ENCODE measurements around the gene COL20A1. TPM values are rescaled to one million over a fixed set of nuclear protein-coding genes. Genes with fewer than 3 reads are reported as not detected.
"Not testable (repeated sequence)": the region's sequence is repeated elsewhere in the genome, so short reads cannot be mapped to it uniquely, and the experiment has no call there.

COL20A1 gene
- total RNA-seq, 5 donors from 2014 or later (not counting 1 experiment from before 2014, with no cell fraction given) = 0.16 to 0.35 (median 0.23) TPM; not detected in 2

DNA sequence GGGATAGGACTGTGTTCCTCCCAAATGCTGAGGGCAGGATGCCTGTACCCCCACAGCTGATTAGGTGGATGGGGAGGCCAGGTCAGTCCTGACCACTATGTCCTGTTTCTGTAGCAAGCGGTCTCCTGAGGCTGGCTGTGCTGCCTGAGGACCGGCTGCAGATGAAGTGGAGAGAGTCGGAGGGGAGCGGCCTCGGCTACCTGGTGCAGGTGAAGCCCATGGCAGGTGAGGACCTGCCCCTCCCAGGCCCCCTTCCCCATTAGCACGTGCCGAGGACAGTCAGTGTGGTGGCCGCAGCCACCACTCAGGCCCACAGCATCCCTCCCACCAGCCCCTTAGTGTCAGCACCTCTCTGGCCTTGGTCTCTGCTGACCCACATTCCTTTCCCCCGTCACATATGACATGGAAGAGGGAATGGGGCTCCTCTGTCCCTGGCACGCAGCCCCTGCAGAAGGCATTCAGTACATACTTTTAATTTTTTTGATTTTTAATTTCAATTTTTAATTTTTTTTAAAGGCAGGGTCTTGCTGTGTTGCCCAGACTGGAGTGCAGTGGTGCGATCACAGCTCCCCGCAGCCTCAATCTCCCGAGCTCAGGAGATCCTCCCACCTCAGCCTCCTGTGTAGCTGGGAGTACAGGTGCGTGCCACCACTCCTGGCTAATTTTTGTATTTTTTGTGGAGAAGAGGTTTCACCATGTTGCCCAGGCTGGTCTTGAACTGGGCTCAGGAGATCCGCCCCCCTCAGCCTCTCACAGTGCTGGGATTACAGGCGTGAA is 5.0 kb downstream of the COL20A1 start:
- no peak for ATAC-seq (replicated peaks in 1 of 4)
- no peak overlapping the region for H3K27ac ChIP-seq (ENCODE audit: low read length)
- peaks cover 0 to 14% of the 10 kb centered on the region in 2 experiments for H3K4me1 ChIP-seq (ENCODE audit: control insufficient read depth in 1 of 2, extremely low read depth in 1 of 2, insufficient read depth in 2 of 2, low read length in 2 of 2)
- WGBS (ENCODE audit: insufficient coverage) = 93% methylated on average over 4 of the region's 16 CpGs
- H3K36me3 ChIP-seq (ENCODE audit: control insufficient read depth in 2 of 2, extremely low read depth in 1 of 2, insufficient read depth in 1 of 2, low read length in 1 of 2) = no peaks in the 10 kb centered on the region
- no peak overlapping the region for H3K4me3 ChIP-seq (ENCODE audit: control insufficient read depth in 1 of 2, extremely low read depth in 1 of 2, low read length in 1 of 2)
- Mint-ChIP-seq H3K27ac (no peak overlapping the region), H3K4me1 (peaks cover 8 to 12% (median 9%) of the 10 kb centered on the region in 3 donors), H3K4me3 (no peak overlapping the region), H3K27me3 (peaks cover 21 to 29% of the 10 kb centered on the region in 2 donors), H3K36me3 (no peaks in the 10 kb centered on the region), H3K9me3 (peaks cover 4 to 11% (median 7%) of the 10 kb centered on the region in 3 donors)
- H3K9me3 ChIP-seq = no peaks in the 10 kb centered on the region
- peaks cover 0 to 64% of the 10 kb centered on the region in 2 experiments for H3K27me3 ChIP-seq (replicated peaks in 1 of 2; ENCODE audit: control insufficient read depth in 2 of 2, extremely low read depth in 1 of 2, insufficient read depth in 2 of 2, low read length in 1 of 2)
- ChIA-PET POLR2A (no interaction called here), CTCF (no interaction called here)
- no peak for DNase-seq

GRCh38 chr20:63298731-63299312 is 5.8 kb downstream of the COL20A1 start:
- Histone ChIP-seq H3K36me3 (ENCODE audit: control insufficient read depth in 2 of 2, extremely low read depth in 1 of 2, insufficient read depth in 1 of 2, low read length in 1 of 2) (no peaks in the 10 kb centered on the region), H3K4me1 (ENCODE audit: control insufficient read depth in 1 of 2, extremely low read depth in 1 of 2, insufficient read depth in 2 of 2, low read length in 2 of 2) (peaks cover 0 to 14% of the 10 kb centered on the region in 2 experiments), H3K27me3 (replicated peaks in 1 of 2; ENCODE audit: control insufficient read depth in 2 of 2, extremely low read depth in 1 of 2, insufficient read depth in 2 of 2, low read length in 1 of 2) (peaks cover 0 to 56% of the 10 kb centered on the region in 2 experiments), H3K4me3 (ENCODE audit: control insufficient read depth in 1 of 2, extremely low read depth in 1 of 2, low read length in 1 of 2) (no peak overlapping the region), H3K9me3 (no peaks in the 10 kb centered on the region), H3K27ac (ENCODE audit: low read length) (no peak overlapping the region)
- ChIA-PET CTCF (no interaction called here), POLR2A (no interaction called here)
- no peak overlapping the region for H3K27ac Mint-ChIP-seq
- H3K27me3 Mint-ChIP-seq = peaks cover 21 to 31% of the 10 kb centered on the region in 2 donors
- whole genome bisulfite sequencing (ENCODE audit: insufficient coverage) = 89% methylated on average over 8 of the region's 17 CpGs
- no peaks in the 10 kb centered on the region for H3K36me3 Mint-ChIP-seq
- H3K4me3 Mint-ChIP-seq = no peak overlapping the region
- DNase-seq (no peak), ATAC-seq (replicated peaks in 1 of 4) (no peak)
- H3K4me1 Mint-ChIP-seq = peaks cover 8 to 12% (median 9%) of the 10 kb centered on the region in 3 donors
- peaks cover 4 to 11% (median 7%) of the 10 kb centered on the region in 3 donors for H3K9me3 Mint-ChIP-seq

DNA sequence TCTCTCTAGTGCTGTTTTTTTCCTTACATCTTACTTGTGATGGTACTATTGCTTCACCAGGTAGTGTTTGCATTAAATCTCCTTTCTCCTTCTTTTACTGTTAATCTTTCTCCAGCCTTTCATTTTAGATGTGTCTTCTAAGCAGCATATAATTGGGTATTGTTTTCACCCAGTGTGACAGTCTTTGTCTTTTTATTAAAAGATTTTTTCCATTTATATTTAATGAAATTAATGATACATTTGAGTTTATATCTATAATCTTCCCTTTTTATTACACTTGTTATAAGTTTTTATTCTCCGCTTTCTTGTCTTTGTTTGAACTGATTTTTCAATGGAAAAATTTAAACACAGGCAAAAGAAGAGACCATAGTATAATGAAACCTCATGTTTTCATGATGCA is 8.7 kb downstream of the COL20A1 start:
- peaks cover 21 to 31% of the 10 kb centered on the region in 2 donors for H3K27me3 Mint-ChIP-seq
- peaks cover 4 to 11% (median 7%) of the 10 kb centered on the region in 3 donors for H3K9me3 Mint-ChIP-seq
- H3K4me3 ChIP-seq (ENCODE audit: control insufficient read depth in 1 of 2, extremely low read depth in 1 of 2, low read length in 1 of 2) = no peak overlapping the region
- ATAC-seq (replicated peaks in 1 of 4) (no peak), DNase-seq (no peak)
- POLR2A ChIA-PET = no interaction called here
- no peaks in the 10 kb centered on the region for H3K36me3 Mint-ChIP-seq
- WGBS (ENCODE audit: insufficient coverage) = no CpG with 5 or more reads among the region's 1 CpG
- CTCF ChIA-PET = no interaction called here
- H3K4me3 Mint-ChIP-seq = no peak overlapping the region
- H3K27me3 ChIP-seq (replicated peaks in 1 of 2; ENCODE audit: control insufficient read depth in 2 of 2, extremely low read depth in 1 of 2, insufficient read depth in 2 of 2, low read length in 1 of 2) = peaks cover 0 to 52% of the 10 kb centered on the region in 2 experiments
- H3K27ac Mint-ChIP-seq = no peak overlapping the region
- H3K27ac ChIP-seq (ENCODE audit: low read length) = no peak overlapping the region
- no peaks in the 10 kb centered on the region for H3K9me3 ChIP-seq
- H3K4me1 Mint-ChIP-seq = no peaks in the 10 kb centered on the region
- H3K36me3 ChIP-seq (ENCODE audit: control insufficient read depth in 2 of 2, extremely low read depth in 1 of 2, insufficient read depth in 1 of 2, low read length in 1 of 2) = no peaks in the 10 kb centered on the region
- H3K4me1 ChIP-seq (ENCODE audit: control insufficient read depth in 1 of 2, extremely low read depth in 1 of 2, insufficient read depth in 2 of 2, low read length in 2 of 2) = no peaks in the 10 kb centered on the region

DNA sequence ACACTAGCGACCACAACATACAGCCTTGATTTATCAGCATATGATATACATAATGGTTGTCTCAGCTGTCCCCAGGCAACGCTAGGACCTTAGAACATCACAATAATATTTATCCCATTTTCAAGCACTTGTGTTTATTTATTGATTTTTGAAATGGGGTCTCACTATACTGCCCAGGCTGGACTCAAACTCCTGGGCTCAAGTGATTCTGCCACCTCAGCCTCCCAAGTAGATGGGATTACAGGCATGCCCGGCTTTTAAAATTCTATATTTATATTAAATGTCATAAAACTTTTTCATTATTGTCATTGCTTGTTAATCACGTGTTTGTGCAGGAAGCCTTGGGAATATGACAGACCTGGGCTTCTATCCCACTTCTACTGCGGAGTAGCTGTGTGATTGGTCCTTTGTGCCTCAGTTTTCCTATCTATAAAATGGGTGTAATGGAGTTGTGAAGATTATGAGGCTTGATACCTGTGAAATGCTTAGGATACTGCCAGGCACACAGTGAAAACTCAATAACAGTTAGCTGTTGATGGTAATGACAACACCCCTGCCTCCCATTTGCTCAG is 10.2 kb downstream of the COL20A1 start:
- CTCF ChIA-PET = no interaction called here
- peaks cover 4 to 11% (median 7%) of the 10 kb centered on the region in 3 donors for H3K9me3 Mint-ChIP-seq
- peaks cover 21 to 27% of the 10 kb centered on the region in 2 donors for H3K27me3 Mint-ChIP-seq

GRCh38 chr20:63305393-63305792 is 12.4 kb downstream of the COL20A1 start:
- peaks cover 4 to 11% (median 7%) of the 10 kb centered on the region in 3 donors for H3K9me3 Mint-ChIP-seq
- no peak overlapping the region for H3K27ac Mint-ChIP-seq
- H3K4me1 Mint-ChIP-seq = no peaks in the 10 kb centered on the region
- ATAC-seq (replicated peaks in 1 of 4) = no peak
- 57% methylated on average over 4 of the region's 8 CpGs for WGBS (ENCODE audit: insufficient coverage)
- DNase-seq = no peak
- no peaks in the 10 kb centered on the region for H3K4me1 ChIP-seq (ENCODE audit: control insufficient read depth in 1 of 2, extremely low read depth in 1 of 2, insufficient read depth in 2 of 2, low read length in 2 of 2)
- peaks cover 16 to 21% of the 10 kb centered on the region in 2 donors for H3K27me3 Mint-ChIP-seq
- POLR2A ChIA-PET = no interaction called here
- H3K36me3 Mint-ChIP-seq = no peaks in the 10 kb centered on the region
- CTCF ChIA-PET = no interaction called here
- H3K9me3 ChIP-seq = no peaks in the 10 kb centered on the region
- no peak overlapping the region for H3K4me3 ChIP-seq (ENCODE audit: control insufficient read depth in 1 of 2, extremely low read depth in 1 of 2, low read length in 1 of 2)
- no peak overlapping the region for H3K4me3 Mint-ChIP-seq
- peaks cover 0 to 62% of the 10 kb centered on the region in 2 experiments for H3K27me3 ChIP-seq (replicated peaks in 1 of 2; ENCODE audit: control insufficient read depth in 2 of 2, extremely low read depth in 1 of 2, insufficient read depth in 2 of 2, low read length in 1 of 2)
- no peak overlapping the region for H3K27ac ChIP-seq (ENCODE audit: low read length)
- no peaks in the 10 kb centered on the region for H3K36me3 ChIP-seq (ENCODE audit: control insufficient read depth in 2 of 2, extremely low read depth in 1 of 2, insufficient read depth in 1 of 2, low read length in 1 of 2)

More for the DNA sequence above, 10.2 kb downstream of the COL20A1 start:
- WGBS (ENCODE audit: insufficient coverage) = no CpG with 5 or more reads among the region's 5 CpGs
- H3K27me3 ChIP-seq (replicated peaks in 1 of 2; ENCODE audit: control insufficient read depth in 2 of 2, extremely low read depth in 1 of 2, insufficient read depth in 2 of 2, low read length in 1 of 2) = peaks cover 0 to 51% of the 10 kb centered on the region in 2 experiments
- POLR2A ChIA-PET = no interaction called here
- Mint-ChIP-seq H3K4me1 (no peaks in the 10 kb centered on the region), H3K27ac (no peak overlapping the region), H3K36me3 (no peaks in the 10 kb centered on the region), H3K4me3 (no peak overlapping the region)
- H3K27ac ChIP-seq (ENCODE audit: low read length) = no peak overlapping the region
- H3K36me3 ChIP-seq (ENCODE audit: control insufficient read depth in 2 of 2, extremely low read depth in 1 of 2, insufficient read depth in 1 of 2, low read length in 1 of 2) = no peaks in the 10 kb centered on the region
- no peak for DNase-seq
- H3K4me1 ChIP-seq (ENCODE audit: control insufficient read depth in 1 of 2, extremely low read depth in 1 of 2, insufficient read depth in 2 of 2, low read length in 2 of 2) = no peaks in the 10 kb centered on the region
- ATAC-seq (replicated peaks in 1 of 4) = no peak
- H3K9me3 ChIP-seq = no peaks in the 10 kb centered on the region
- H3K4me3 ChIP-seq (ENCODE audit: control insufficient read depth in 1 of 2, extremely low read depth in 1 of 2, low read length in 1 of 2) = no peak overlapping the region

GRCh38 chr20:63305933-63306672 is 13.1 kb downstream of the COL20A1 start:
- H3K4me1 ChIP-seq (ENCODE audit: control insufficient read depth in 1 of 2, extremely low read depth in 1 of 2, insufficient read depth in 2 of 2, low read length in 2 of 2); H3K4me3 Mint-ChIP-seq; H3K36me3 ChIP-seq (ENCODE audit: control insufficient read depth in 2 of 2, extremely low read depth in 1 of 2, insufficient read depth in 1 of 2, low read length in 1 of 2); DNase-seq; H3K27ac ChIP-seq (ENCODE audit: low read length); CTCF ChIA-PET; H3K36me3 Mint-ChIP-seq; POLR2A ChIA-PET; H3K4me3 ChIP-seq (ENCODE audit: control insufficient read depth in 1 of 2, extremely low read depth in 1 of 2, low read length in 1 of 2); H3K9me3 ChIP-seq; H3K27ac Mint-ChIP-seq; H3K4me1 Mint-ChIP-seq; ATAC-seq (replicated peaks in 1 of 4): not testable (repeated sequence)
- Mint-ChIP-seq H3K9me3 (peaks cover 4 to 11% (median 7%) of the 10 kb centered on the region in 3 donors), H3K27me3 (peaks cover 12 to 22% of the 10 kb centered on the region in 2 donors)
- H3K27me3 ChIP-seq (replicated peaks in 1 of 2; ENCODE audit: control insufficient read depth in 2 of 2, extremely low read depth in 1 of 2, insufficient read depth in 2 of 2, low read length in 1 of 2) = peaks cover 0 to 65% of the 10 kb centered on the region in 2 experiments
- 80% methylated on average over 6 of the region's 30 CpGs for WGBS (ENCODE audit: insufficient coverage)
